NCI-H2029 (cell line): ENCODE measurements around the gene PELI2.

Experiments used
- DNase-seq: peaks from one replicate; lab custom pipeline; 2025; lab: John Stamatoyannopoulos, UW

PELI2 gene

GRCh38 chr14:56205881-56206280 lies 87.7 kb downstream of the PELI2 start:
- peak; percentile 23 for DNase-seq

GRCh38 chr14:56206596-56206995 lies 88.4 kb downstream of the PELI2 start:
- no peak for DNase-seq

GRCh38 chr14:56207626-56208292 lies 89.5 kb downstream of the PELI2 start:
- DNase-seq, result peak; percentile 50

GRCh38 chr14:56208520-56208919 lies 90.3 kb downstream of the PELI2 start:
- DNase-seq, result no peak

- DNase-seq, result no peak
Observed at GRCh38 chr14:56210571-56210970, 92.4 kb downstream of the PELI2 start.

GRCh38 chr14:56211084-56211483 lies 92.9 kb downstream of the PELI2 start:
- no peak for DNase-seq

GRCh38 chr14:56211844-56212243 lies 93.6 kb downstream of the PELI2 start:
- DNase-seq, result peak; percentile 39

GRCh38 chr14:56212521-56212920 lies 94.3 kb downstream of the PELI2 start:
- no peak for DNase-seq

- DNase-seq, result no peak
Observed at GRCh38 chr14:56213306-56213705, 95.1 kb downstream of the PELI2 start.

GRCh38 chr14:56215180-56215579 lies 97.0 kb downstream of the PELI2 start:
- no peak for DNase-seq

- DNase-seq, result peak; percentile 86
Observed at GRCh38 chr14:56216626-56217379, 98.6 kb downstream of the PELI2 start.

- DNase-seq, result peak; percentile 43
Observed at GRCh38 chr14:56217380-56218045, 99.3 kb downstream of the PELI2 start.

- DNase-seq, result no peak
Observed at GRCh38 chr14:56219666-56220413, 101.6 kb downstream of the PELI2 start.

- no peak for DNase-seq
Observed at GRCh38 chr14:56221382-56222128, 103.3 kb downstream of the PELI2 start.

- DNase-seq, result no peak
Observed at GRCh38 chr14:56224229-56224628, 106.0 kb downstream of the PELI2 start.

- no peak for DNase-seq
Observed at GRCh38 chr14:56224691-56225681, 106.8 kb downstream of the PELI2 start.

GRCh38 chr14:56235388-56235787 lies 117.2 kb downstream of the PELI2 start:
- no peak for DNase-seq

- no peak for DNase-seq
Observed at GRCh38 chr14:56237398-56237797, 119.2 kb downstream of the PELI2 start.

GRCh38 chr14:56241461-56241860 lies 123.2 kb downstream of the PELI2 start:
- no peak for DNase-seq

- no peak for DNase-seq
Observed at GRCh38 chr14:56243110-56243509, 124.9 kb downstream of the PELI2 start.
